Measurements from ENCODE around the gene VCAM1. TPM values are rescaled to one million over a fixed set of nuclear protein-coding genes. Genes with fewer than 3 reads are reported as not detected.
A peak's percentile ranks its signal among the peaks of the same experiment; 100 is the strongest.

The VCAM1 gene
- total RNA-seq, 3 donors from 2014 or later: 8.5 to 12.3 (median 10.4) TPM

DNA sequence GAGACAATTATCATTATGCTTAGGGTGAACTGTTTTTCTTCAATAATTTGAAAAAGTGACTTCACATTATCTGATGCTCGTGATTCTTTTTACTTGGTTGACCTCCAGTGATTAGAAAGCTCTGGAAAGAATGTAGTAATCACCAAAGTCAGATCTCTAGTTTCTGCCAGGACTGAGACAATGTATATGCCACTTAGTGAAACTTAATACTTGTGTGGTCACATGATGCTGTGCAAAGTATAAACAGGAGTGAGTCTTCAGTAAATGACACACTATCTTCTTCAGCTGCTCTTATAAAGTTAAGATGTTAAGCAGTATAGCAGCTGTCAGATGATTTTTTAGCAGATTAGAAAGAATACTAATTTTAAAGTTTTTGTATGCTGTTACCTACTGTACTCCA lies 17.2 kb downstream of the VCAM1 start:
- Histone ChIP-seq H3K4me3 (no peak overlapping the region), H3K36me3 (no peaks in the 10 kb centered on the region), H3K4me1 (peaks cover 0 to 2% of the 10 kb centered on the region in 2 donors), H3K27me3 (no peaks in the 10 kb centered on the region), H3K27ac (peak overlapping the region in 1 of 2 donors; percentile 35), H3K9me3 (no peaks in the 10 kb centered on the region)
- DNase-seq (ENCODE audit: low spot score in 2 of 2): no peak
- TF ChIP-seq POLR2AphosphoS5 (IDR thresholded peaks at IDR 0.05) (no peak), POLR2A (IDR thresholded peaks at IDR 0.05) (no peak)
- TF ChIP-seq, protein P1, sequence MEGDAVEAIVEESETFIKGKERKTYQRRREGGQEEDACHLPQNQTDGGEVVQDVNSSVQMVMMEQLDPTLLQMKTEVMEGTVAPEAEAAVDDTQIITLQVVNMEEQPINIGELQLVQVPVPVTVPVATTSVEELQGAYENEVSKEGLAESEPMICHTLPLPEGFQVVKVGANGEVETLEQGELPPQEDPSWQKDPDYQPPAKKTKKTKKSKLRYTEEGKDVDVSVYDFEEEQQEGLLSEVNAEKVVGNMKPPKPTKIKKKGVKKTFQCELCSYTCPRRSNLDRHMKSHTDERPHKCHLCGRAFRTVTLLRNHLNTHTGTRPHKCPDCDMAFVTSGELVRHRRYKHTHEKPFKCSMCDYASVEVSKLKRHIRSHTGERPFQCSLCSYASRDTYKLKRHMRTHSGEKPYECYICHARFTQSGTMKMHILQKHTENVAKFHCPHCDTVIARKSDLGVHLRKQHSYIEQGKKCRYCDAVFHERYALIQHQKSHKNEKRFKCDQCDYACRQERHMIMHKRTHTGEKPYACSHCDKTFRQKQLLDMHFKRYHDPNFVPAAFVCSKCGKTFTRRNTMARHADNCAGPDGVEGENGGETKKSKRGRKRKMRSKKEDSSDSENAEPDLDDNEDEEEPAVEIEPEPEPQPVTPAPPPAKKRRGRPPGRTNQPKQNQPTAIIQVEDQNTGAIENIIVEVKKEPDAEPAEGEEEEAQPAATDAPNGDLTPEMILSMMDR (IDR thresholded peaks at IDR 0.05): no peak
- intact Hi-C loops (cut with DNase I; ENCODE audit: low total_unique reads): no loop called here

DNA sequence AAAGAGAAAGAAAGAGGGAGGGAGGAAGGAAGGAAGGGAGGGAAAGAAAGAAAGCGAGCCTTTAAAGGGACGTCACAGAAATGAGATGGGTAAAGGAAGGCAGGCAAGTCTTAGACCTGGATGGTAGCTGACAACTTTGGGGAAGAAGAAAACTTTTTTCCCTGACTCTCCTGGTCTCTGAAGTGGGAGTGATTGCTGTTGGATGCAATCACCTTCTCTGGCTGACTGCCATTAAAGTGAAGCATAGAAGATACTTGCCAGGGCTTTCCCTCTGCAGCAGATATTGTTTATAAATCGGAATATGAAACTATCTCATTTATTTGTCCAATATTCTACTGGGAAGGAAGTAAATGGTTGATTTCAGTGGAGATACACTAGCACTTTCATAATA lies 27.0 kb downstream of the VCAM1 start:
- H3K36me3 ChIP-seq: no peaks in the 10 kb centered on the region
- intact Hi-C loops (cut with DNase I; ENCODE audit: low total_unique reads): no loop called here
- H3K27ac ChIP-seq: no peak overlapping the region
- no peak for DNase-seq (ENCODE audit: low spot score in 2 of 2)
- no peak for TF ChIP-seq POLR2A (IDR thresholded peaks at IDR 0.05)
- no peak for TF ChIP-seq POLR2AphosphoS5 (IDR thresholded peaks at IDR 0.05)
- TF ChIP-seq, protein P1 (IDR thresholded peaks at IDR 0.05): no peak
- H3K4me3 ChIP-seq: no peak overlapping the region
- no peaks in the 10 kb centered on the region for H3K4me1 ChIP-seq
- no peaks in the 10 kb centered on the region for H3K27me3 ChIP-seq
- H3K9me3 ChIP-seq: no peaks in the 10 kb centered on the region

DNA sequence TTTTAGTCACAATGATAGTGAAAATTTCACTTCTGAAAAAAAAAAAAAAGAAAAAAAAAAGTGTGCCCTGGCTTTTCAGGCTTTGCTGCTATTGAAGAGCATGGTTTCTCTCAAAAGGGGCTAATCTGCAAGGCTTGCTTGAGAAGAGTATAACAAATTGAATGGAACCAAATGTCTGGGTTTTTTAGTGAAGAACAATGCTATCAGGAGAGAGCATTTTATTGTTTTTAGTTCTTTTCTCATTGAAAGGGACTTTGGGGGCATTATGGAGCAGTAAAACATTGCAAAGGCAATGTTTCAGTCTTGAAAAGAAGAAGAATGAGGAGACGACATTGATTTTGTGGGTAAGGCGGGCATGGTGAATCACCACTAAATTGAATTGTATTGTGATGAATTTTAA lies 28.2 kb downstream of the VCAM1 start:
- no peak for DNase-seq (ENCODE audit: low spot score in 2 of 2)
- Histone ChIP-seq H3K9me3 (no peaks in the 10 kb centered on the region), H3K4me1 (no peaks in the 10 kb centered on the region), H3K27ac (no peak overlapping the region), H3K27me3 (no peaks in the 10 kb centered on the region), H3K36me3 (no peaks in the 10 kb centered on the region), H3K4me3 (no peak overlapping the region)
- intact Hi-C loops (cut with DNase I; ENCODE audit: low total_unique reads): no loop called here
- TF ChIP-seq, protein P1 (IDR thresholded peaks at IDR 0.05): no peak
- TF ChIP-seq POLR2A (IDR thresholded peaks at IDR 0.05): no peak
- no peak for TF ChIP-seq POLR2AphosphoS5 (IDR thresholded peaks at IDR 0.05)

DNA sequence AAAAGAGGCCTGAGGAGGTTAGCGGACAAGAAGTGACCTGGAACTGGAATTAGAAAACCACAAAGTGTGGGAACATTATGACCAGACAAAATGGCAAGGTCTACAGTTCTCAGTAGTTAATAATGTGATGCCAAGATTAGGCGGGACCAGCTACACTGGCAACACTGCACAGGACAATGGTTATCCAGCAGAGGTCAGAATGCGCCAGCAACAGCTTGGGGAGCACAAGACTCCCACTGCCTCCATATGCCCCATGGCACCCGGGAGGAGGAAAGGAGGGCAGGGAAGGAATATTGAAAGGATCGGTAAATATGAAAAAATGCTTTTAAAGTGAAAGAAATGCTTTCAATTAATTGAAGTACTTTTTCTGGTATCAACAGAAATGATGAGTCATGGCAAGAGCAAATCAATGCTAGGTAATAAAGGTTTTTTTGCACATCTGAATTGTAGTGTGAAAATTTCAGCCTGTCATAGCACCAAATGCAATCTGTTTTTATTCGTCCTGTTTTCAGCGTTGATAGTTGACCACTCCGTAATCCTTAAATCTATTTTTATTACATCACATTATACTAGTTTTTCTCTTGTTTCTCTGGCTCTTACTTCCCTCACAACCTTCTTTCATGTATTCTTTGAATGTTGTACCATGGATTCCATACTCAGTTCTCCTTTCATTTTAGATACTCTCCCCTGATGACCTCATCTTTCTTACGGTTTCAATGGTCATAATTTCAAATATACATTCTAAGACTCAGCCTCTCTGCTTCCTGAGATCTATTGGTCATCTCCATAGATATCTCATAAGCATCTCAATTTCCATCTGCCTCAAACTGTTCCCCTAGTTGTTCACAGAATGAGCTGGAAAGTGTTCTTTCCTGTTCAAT lies 30.7 kb downstream of the VCAM1 start:
- Histone ChIP-seq H3K9me3 (no peaks in the 10 kb centered on the region), H3K36me3 (no peaks in the 10 kb centered on the region), H3K27me3 (no peaks in the 10 kb centered on the region), H3K4me3 (no peak overlapping the region), H3K4me1 (no peaks in the 10 kb centered on the region), H3K27ac (no peak overlapping the region)
- no peak for DNase-seq (ENCODE audit: low spot score in 2 of 2)
- TF ChIP-seq POLR2A (IDR thresholded peaks at IDR 0.05): no peak
- TF ChIP-seq POLR2AphosphoS5 (IDR thresholded peaks at IDR 0.05): no peak
- TF ChIP-seq, protein P1 (IDR thresholded peaks at IDR 0.05): no peak
- intact Hi-C loops (cut with DNase I; ENCODE audit: low total_unique reads): no loop called here

DNA sequence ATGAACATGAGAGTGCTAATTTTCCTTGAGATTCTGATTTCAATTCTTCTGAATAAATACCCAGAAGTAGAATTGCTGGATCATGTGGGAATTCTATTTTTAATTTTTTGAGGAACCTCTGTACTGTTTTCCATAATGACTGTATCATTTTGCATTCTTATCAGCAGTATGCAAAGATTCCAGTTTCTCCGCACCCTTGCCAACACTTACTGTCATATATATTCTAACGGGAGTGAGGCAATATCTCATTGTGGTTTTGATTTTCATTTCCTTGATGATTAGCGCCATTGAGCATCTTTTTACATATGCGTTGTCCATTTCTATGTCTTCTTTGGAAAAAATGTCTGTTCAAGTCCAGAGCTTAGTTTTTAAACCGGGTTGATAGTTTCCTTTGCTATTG lies 33.2 kb downstream of the VCAM1 start:
- intact Hi-C loops (cut with DNase I; ENCODE audit: low total_unique reads): no loop called here
- Histone ChIP-seq H3K9me3 (no peaks in the 10 kb centered on the region), H3K36me3 (no peaks in the 10 kb centered on the region), H3K4me1 (no peaks in the 10 kb centered on the region), H3K27me3 (no peaks in the 10 kb centered on the region), H3K27ac (no peak overlapping the region), H3K4me3 (no peak overlapping the region)
- DNase-seq (ENCODE audit: low spot score in 2 of 2): no peak
- no peak for TF ChIP-seq POLR2A (IDR thresholded peaks at IDR 0.05)
- no peak for TF ChIP-seq POLR2AphosphoS5 (IDR thresholded peaks at IDR 0.05)
- TF ChIP-seq, protein P1 (IDR thresholded peaks at IDR 0.05): no peak

Data from breast epithelium (tissue), 4 donors.